HepG2 (cell line): ENCODE measurements around the gene TANGO2. TPM values are rescaled to one million over a fixed set of nuclear protein-coding genes. Genes with fewer than 3 reads are reported as not detected.

Source experiments
- AKAP8 ChIP-seq: sonication (generic); formaldehyde crosslinking; IDR thresholded peaks from 2 replicates; pipeline ENCODE4 v1.5.1; 2020; ENCODE audit warnings: mild to moderate bottlenecking, missing genetic modification reagents
- ATF7 ChIP-seq, 2 experiments: fragments of 450-650 bp in 1 of 2; sonication (generic) in 1 of 2; formaldehyde crosslinking in 1 of 2; IDR thresholded peaks; 2 replicates each; pipeline versions ENCODE4 v1.4.0 to v1.6.1; 2016 to 2020; ENCODE audit warnings: antibody characterized with exemption in 1 of 2, mild to moderate bottlenecking in 1 of 2, missing genetic modification reagents in 1 of 2
- BCL6 ChIP-seq: IDR thresholded peaks from 2 replicates; pipeline ENCODE4 v1.6.1; 2016; ENCODE audit warnings: missing genetic modification reagents, missing compliant biosample characterization
- CHD4 ChIP-seq: fragments of 200-600 bp; sonication (generic); IDR thresholded peaks from 2 replicates; pipeline ENCODE4 v1.7.0; 2017; ENCODE audit warnings: mild to moderate bottlenecking, low read length, borderline replicate concordance
- IRF9 ChIP-seq: sonication (generic); formaldehyde crosslinking; IDR thresholded peaks from 2 replicates; pipeline ENCODE4 v1.8.0; 2022; ENCODE audit warnings: missing genetic modification reagents, mild to moderate bottlenecking, borderline replicate concordance
- MXD1 ChIP-seq: sonication (generic); formaldehyde crosslinking; IDR thresholded peaks from 2 replicates; pipeline ENCODE4 v1.4.0; 2020; ENCODE audit warnings: mild to moderate bottlenecking, missing genetic modification reagents
- MYC ChIP-seq: sonication (generic); formaldehyde crosslinking; IDR thresholded peaks from 2 replicates; pipeline ENCODE4 v1.9.0; 2021; ENCODE audit warnings: missing genetic modification reagents, borderline replicate concordance
- SKI ChIP-seq: fragments of 450-650 bp; IDR thresholded peaks from one replicate; pipeline ENCODE4 v1.6.1; 2018; ENCODE audit warnings: mild to moderate bottlenecking; ENCODE audit not compliant: partially characterized antibody
- SOX6 ChIP-seq, 2 experiments: fragments of 450-650 bp in 1 of 2; sonication (generic) in 1 of 2; formaldehyde crosslinking in 1 of 2; IDR thresholded peaks; 2 replicates each; pipeline versions ENCODE4 v1.4.0 to v1.6.1; 2017 to 2020; ENCODE audit warnings: antibody characterized with exemption in 1 of 2, mild to moderate bottlenecking in 1 of 2, missing genetic modification reagents in 1 of 2
- ZFX ChIP-seq: sonication (generic); formaldehyde crosslinking; IDR thresholded peaks from 2 replicates; pipeline ENCODE4 v1.4.0; 2020; ENCODE audit warnings: mild to moderate bottlenecking, low read depth, missing genetic modification reagents, moderate library complexity
- ZNF317 ChIP-seq: sonication (generic); formaldehyde crosslinking; IDR thresholded peaks from 2 replicates; pipeline ENCODE4 v1.5.0; 2020; ENCODE audit warnings: mild to moderate bottlenecking, missing genetic modification reagents
- ZNF331 ChIP-seq: sonication (generic); formaldehyde crosslinking; IDR thresholded peaks from 2 replicates; pipeline ENCODE4 v1.4.0; 2020; ENCODE audit warnings: missing genetic modification reagents
- ZNF740 ChIP-seq: sonication (generic); formaldehyde crosslinking; IDR thresholded peaks from 2 replicates; pipeline ENCODE4 v1.4.0; 2020; ENCODE audit warnings: missing genetic modification reagents
- ZSCAN25 ChIP-seq: sonication (generic); formaldehyde crosslinking; IDR thresholded peaks from 2 replicates; pipeline ENCODE4 v1.8.0; 2022; ENCODE audit warnings: mild to moderate bottlenecking, missing genetic modification reagents
- polyA plus RNA-seq, 8 experiments: library from polyadenylated mRNA; depleted of rRNA in 3 of 8; stranded (reverse) in 7 of 8; unstranded in 1 of 8; fragments of >200 nt; fragmentation: Illumina TruSeq in 4 of 8; extraction: Trizol in 4 of 8; gene quantifications; 2 replicates each; pipeline versions ENCODE4 v1.2.1 to v1.2.3, GENCODE V29; 2011 to 2016; ENCODE audit warnings: low read depth in 4 of 8, missing spikeins in 1 of 8, mixed read lengths in 1 of 8; ENCODE audit not compliant: insufficient read depth in 1 of 8
- total RNA-seq, 5 experiments: library from RNA; depleted of rRNA; stranded (reverse); fragments of >200 nt; fragmentation: Illumina TruSeq; extraction: Trizol; gene quantifications; 2 replicates each; pipeline ENCODE4 v1.2.3, GENCODE V29; 2016; ENCODE audit warnings: low read depth in 1 of 5
- TF ChIP-seq, protein P1 (sequence below): sonication (generic); formaldehyde crosslinking; conservative IDR thresholded peaks from 2 replicates; pipeline ENCODE4 v1.8.1; 2023; ENCODE audit warnings: missing genetic modification reagents
- TF ChIP-seq, protein P2 (sequence below): IDR thresholded peaks from 2 replicates; pipeline ENCODE4 v1.6.1; 2016; ENCODE audit warnings: missing compliant biosample characterization, missing genetic modification reagents, borderline replicate concordance
- TF ChIP-seq, protein P3 (sequence below): sonication (generic); formaldehyde crosslinking; IDR thresholded peaks from 2 replicates; pipeline ENCODE4 v1.9.0; 2021; ENCODE audit warnings: missing genetic modification reagents, borderline replicate concordance

Gene TANGO2
- total and polyA plus RNA-seq, 2 of the 13 experiments (the other 11 are each of a cell fraction or from before 2014, with no cell fraction given) = 12.9 to 14.8 TPM

DNA sequence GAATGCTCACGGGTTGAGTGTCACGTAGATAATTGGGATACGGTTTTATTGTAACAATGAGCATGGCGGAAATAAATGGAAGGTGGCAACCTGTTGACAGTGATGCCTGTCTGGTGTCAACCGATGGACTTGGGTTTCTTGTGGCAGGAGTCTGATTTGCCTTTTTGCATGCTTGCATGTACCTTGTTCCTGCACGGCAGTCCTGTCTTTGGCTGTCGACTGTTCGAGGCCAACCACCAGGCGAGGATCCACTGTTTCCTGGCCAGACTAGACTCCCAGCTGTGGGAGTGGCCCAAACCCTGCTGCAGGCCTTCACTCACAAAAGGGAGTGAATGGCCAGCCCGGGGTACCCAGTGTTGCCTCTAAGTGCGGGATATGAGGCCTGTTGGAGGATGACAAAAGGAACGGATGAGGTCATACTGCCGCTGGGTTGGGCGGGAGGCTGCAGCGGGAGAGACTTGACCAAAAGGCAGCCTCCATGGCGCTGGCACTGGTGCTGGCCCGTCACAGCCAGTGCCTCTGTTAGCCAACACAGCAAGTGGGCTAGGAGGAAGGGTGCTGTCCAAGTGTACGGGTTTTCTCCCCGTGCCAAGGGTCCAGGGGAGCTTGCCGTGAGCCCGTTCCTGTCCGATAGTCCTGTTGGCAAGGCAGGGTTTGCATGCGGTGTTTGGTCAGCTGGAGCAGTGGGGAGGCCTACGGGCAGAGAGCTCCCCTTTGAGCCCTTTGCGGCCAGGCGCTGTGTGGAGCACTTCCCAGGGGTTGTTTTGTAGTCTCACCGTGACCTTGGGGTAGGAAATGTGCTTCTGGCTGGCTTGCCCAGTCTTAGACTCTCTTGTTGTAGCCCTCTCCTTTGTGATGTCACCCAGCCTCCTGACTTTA, 60.1 kb downstream of the TANGO2 start (continued):
- peak; percentile 63 for TF ChIP-seq ZFX (CRISPR knock-in tag)
- peak; percentile 49; the same call in 1 of the 2 replicates for TF ChIP-seq AKAP8 (CRISPR knock-in tag)
- 0 out of 2 replicates have a peak, but pooled peaks have one; percentile 48 for TF ChIP-seq ZNF317 (CRISPR knock-in tag)
- TF ChIP-seq, protein P1, sequence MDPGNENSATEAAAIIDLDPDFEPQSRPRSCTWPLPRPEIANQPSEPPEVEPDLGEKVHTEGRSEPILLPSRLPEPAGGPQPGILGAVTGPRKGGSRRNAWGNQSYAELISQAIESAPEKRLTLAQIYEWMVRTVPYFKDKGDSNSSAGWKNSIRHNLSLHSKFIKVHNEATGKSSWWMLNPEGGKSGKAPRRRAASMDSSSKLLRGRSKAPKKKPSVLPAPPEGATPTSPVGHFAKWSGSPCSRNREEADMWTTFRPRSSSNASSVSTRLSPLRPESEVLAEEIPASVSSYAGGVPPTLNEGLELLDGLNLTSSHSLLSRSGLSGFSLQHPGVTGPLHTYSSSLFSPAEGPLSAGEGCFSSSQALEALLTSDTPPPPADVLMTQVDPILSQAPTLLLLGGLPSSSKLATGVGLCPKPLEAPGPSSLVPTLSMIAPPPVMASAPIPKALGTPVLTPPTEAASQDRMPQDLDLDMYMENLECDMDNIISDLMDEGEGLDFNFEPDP = 0 out of 2 replicates have a peak, but pooled peaks have one; percentile 70
- TF ChIP-seq, protein P2, sequence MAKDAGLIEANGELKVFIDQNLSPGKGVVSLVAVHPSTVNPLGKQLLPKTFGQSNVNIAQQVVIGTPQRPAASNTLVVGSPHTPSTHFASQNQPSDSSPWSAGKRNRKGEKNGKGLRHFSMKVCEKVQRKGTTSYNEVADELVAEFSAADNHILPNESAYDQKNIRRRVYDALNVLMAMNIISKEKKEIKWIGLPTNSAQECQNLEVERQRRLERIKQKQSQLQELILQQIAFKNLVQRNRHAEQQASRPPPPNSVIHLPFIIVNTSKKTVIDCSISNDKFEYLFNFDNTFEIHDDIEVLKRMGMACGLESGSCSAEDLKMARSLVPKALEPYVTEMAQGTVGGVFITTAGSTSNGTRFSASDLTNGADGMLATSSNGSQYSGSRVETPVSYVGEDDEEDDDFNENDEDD = peak; percentile 30; the same call in 1 of the 2 replicates
- TF ChIP-seq, protein P3, sequence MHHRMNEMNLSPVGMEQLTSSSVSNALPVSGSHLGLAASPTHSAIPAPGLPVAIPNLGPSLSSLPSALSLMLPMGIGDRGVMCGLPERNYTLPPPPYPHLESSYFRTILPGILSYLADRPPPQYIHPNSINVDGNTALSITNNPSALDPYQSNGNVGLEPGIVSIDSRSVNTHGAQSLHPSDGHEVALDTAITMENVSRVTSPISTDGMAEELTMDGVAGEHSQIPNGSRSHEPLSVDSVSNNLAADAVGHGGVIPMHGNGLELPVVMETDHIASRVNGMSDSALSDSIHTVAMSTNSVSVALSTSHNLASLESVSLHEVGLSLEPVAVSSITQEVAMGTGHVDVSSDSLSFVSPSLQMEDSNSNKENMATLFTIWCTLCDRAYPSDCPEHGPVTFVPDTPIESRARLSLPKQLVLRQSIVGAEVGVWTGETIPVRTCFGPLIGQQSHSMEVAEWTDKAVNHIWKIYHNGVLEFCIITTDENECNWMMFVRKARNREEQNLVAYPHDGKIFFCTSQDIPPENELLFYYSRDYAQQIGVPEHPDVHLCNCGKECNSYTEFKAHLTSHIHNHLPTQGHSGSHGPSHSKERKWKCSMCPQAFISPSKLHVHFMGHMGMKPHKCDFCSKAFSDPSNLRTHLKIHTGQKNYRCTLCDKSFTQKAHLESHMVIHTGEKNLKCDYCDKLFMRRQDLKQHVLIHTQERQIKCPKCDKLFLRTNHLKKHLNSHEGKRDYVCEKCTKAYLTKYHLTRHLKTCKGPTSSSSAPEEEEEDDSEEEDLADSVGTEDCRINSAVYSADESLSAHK (CRISPR knock-in tag) = no peak
- no peak for TF ChIP-seq ZSCAN25 (CRISPR knock-in tag)
- TF ChIP-seq ZNF740 = no peak
- peak; percentile 10; the same call in 1 of the 2 replicates for TF ChIP-seq MYC (CRISPR knock-in tag)
- TF ChIP-seq SOX6 (IDR thresholded peaks at IDR 0.05) = no peak
- peak; percentile 22; the same call in 1 of the 2 replicates for TF ChIP-seq SOX6 (CRISPR knock-in tag; IDR thresholded peaks at IDR 0.05)
- TF ChIP-seq MXD1 (CRISPR knock-in tag) = no peak; the same call in 1 of the 2 replicates
- TF ChIP-seq CHD4 = no peak
- 0 out of 2 replicates have a peak, but pooled peaks have one; percentile 25 for TF ChIP-seq ZNF331 (CRISPR knock-in tag)
- TF ChIP-seq BCL6 (CRISPR knock-in tag) = no peak
- TF ChIP-seq IRF9 = peak; percentile 60; the same call in 1 of the 2 replicates
- TF ChIP-seq SKI = no peak
- peak; percentile 39; the same call in 1 of the 2 replicates for TF ChIP-seq ATF7 (IDR thresholded peaks at IDR 0.05)
- TF ChIP-seq ATF7 (CRISPR knock-in tag; IDR thresholded peaks at IDR 0.05) = no peak
